HUES6 (cell line): ENCODE results near the gene ATP2C1.

Source experiments
- H3K27ac ChIP-seq: 2 replicates; pipeline ENCODE4 v1.7.0; 2013; ENCODE audit warnings: low read depth, mild to moderate bottlenecking, low read length, inconsistent platforms
- H3K27me3 ChIP-seq: 2 replicates; pipeline ENCODE4 v1.6.1; 2013; ENCODE audit warnings: low read length; ENCODE audit not compliant: control insufficient read depth, insufficient read depth
- H3K36me3 ChIP-seq: 2 replicates; pipeline ENCODE4 v1.6.1; 2013; ENCODE audit warnings: low read length; ENCODE audit not compliant: control insufficient read depth, insufficient read depth
- H3K4me1 ChIP-seq: 2 replicates; pipeline ENCODE4 v1.6.1; 2013; ENCODE audit warnings: low read length; ENCODE audit not compliant: control insufficient read depth, insufficient read depth
- H3K4me3 ChIP-seq: 2 replicates; pipeline ENCODE4 v1.5.1; 2013; ENCODE audit warnings: low read depth, low read length
- H3K9ac ChIP-seq: one replicate; pipeline ENCODE4 v1.6.1; 2013; ENCODE audit warnings: mild to moderate bottlenecking, low read length
- H3K9me3 ChIP-seq: 2 replicates; pipeline ENCODE4 v1.6.1; 2013; ENCODE audit warnings: low read depth, low read length; ENCODE audit not compliant: control insufficient read depth, insufficient read depth

ATP2C1 gene

DNA sequence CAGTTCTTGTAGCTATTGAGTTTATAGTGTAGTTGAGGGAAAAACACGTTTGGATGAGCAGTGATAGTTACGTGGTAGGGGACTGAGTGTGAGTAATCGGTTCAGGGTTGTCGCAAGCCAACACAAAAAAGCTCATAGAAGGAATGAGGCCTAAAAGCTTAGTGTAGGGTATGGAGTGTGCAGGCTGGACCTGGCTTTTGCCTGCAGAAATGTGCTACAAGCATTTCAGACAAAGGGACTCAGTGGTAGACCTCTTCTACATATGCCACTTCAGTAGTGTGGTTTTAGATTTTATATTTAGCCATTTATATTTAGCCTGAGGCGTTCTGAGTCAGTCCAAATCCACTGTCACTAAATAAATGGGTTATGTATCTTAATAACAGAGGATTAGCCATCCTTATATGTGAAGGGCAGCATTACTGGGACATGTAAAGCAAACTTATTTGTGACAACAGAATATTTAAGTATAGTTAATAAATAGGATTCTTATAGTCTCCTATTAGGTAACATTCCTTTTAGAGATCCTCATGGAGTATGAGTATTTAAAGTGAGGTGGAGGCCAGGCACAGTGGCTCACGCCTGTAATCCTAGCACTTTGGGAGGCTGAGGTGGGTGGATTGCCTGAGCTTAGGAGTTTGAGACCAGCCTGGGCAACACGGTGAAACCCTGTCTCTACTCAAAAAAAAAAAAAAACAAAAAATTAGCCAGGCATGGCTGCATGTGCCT lies 21.8 kb downstream of the ATP2C1 start:
- Histone ChIP-seq H3K27ac (no peak overlapping the region), H3K4me1 (no peaks in the 10 kb centered on the region), H3K36me3 (peaks cover 3% of the 10 kb centered on the region; the same call in 1 of the 2 replicates), H3K9me3 (no peaks in the 10 kb centered on the region), H3K27me3 (no peaks in the 10 kb centered on the region), H3K4me3 (no peak overlapping the region), H3K9ac (no peak overlapping the region)

DNA sequence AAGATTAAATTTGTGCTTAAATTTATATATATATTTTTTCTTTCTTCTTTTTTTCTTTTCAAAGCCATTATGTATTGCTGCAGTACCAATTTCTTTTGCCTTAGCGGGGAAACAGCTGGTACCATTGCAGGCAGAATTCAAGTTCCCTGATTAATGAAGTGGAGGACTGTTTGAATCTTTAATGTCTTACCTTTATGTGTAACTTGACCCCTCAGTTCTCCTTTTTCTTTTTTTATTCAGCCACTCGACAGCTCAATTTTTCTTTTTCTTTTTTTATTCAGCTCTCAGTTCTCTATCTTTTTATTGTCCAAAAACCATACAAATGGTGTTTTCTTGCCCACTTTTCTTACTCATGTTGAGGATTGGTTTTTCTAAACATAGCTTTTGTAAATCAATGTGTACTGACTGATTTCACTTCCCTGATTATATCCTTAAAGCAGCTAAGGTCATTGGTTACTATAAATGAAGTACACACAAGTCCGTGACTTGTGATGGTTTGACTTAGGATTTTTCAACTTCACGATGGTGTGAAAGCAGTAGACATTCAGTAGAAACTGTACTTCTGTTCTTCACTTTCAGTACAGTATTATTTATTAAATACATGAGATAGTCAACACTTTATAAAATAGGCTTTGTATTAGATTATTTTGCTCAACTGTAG lies 22.8 kb downstream of the ATP2C1 start:
- H3K4me3 ChIP-seq: no peak overlapping the region
- H3K4me1 ChIP-seq: no peaks in the 10 kb centered on the region
- H3K27me3 ChIP-seq: no peaks in the 10 kb centered on the region
- H3K9me3 ChIP-seq: no peaks in the 10 kb centered on the region
- H3K27ac ChIP-seq: no peak overlapping the region
- peaks cover 3% of the 10 kb centered on the region; the same call in 1 of the 2 replicates for H3K36me3 ChIP-seq
- H3K9ac ChIP-seq: no peak overlapping the region

- Histone ChIP-seq H3K4me1 (no peaks in the 10 kb centered on the region), H3K4me3 (no peak overlapping the region), H3K27ac (no peak overlapping the region), H3K9ac (no peak overlapping the region), H3K27me3 (no peaks in the 10 kb centered on the region), H3K9me3 (peaks cover 8% of the 10 kb centered on the region; the same call in 1 of the 2 replicates), H3K36me3 (peaks cover 3% of the 10 kb centered on the region; the same call in 1 of the 2 replicates)
These were observed 24.4 kb downstream of the ATP2C1 start for GRCh38 chr3:130918328-130918727.

GRCh38 chr3:130925628-130926027 lies 31.7 kb downstream of the ATP2C1 start:
- no peak overlapping the region for H3K4me3 ChIP-seq
- peaks cover 16% of the 10 kb centered on the region for H3K9me3 ChIP-seq
- H3K27me3 ChIP-seq: no peaks in the 10 kb centered on the region
- H3K27ac ChIP-seq: no peak overlapping the region
- no peak overlapping the region for H3K9ac ChIP-seq
- peaks cover 2% of the 10 kb centered on the region; the same call in 1 of the 2 replicates for H3K4me1 ChIP-seq
- H3K36me3 ChIP-seq: no peaks in the 10 kb centered on the region

GRCh38 chr3:130926504-130926903 lies 32.6 kb downstream of the ATP2C1 start:
- no peak overlapping the region for H3K27ac ChIP-seq
- H3K4me3 ChIP-seq: no peak overlapping the region
- no peak overlapping the region for H3K9ac ChIP-seq
- H3K36me3 ChIP-seq: no peaks in the 10 kb centered on the region
- peaks cover 16% of the 10 kb centered on the region for H3K9me3 ChIP-seq
- no peaks in the 10 kb centered on the region for H3K27me3 ChIP-seq
- peaks cover 2% of the 10 kb centered on the region; the same call in 1 of the 2 replicates for H3K4me1 ChIP-seq

DNA sequence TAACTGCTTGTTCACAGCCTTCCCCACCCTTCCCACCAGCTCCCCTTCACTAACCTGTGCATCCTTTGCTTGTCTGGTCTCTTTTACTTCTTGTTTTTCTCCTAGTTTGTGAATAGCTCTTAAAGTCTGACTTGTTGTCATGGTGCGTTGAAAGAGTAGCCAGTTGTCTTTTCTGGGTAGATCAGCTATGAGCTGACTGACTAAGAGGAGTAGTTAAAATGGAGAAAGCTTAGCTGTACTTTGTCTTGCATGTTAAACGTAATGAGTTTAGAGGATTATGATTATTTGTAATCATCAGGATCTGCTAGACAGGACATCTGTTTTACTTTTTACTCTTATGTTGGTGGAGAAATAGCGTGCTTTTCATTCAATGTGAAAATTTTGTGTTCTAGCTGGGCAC lies 35.9 kb downstream of the ATP2C1 start:
- no peaks in the 10 kb centered on the region for H3K9me3 ChIP-seq
- H3K27me3 ChIP-seq: no peaks in the 10 kb centered on the region
- no peak overlapping the region for H3K27ac ChIP-seq
- H3K9ac ChIP-seq: no peak overlapping the region
- H3K4me3 ChIP-seq: no peak overlapping the region
- H3K4me1 ChIP-seq: peaks cover 2% of the 10 kb centered on the region; the same call in 1 of the 2 replicates
- no peaks in the 10 kb centered on the region; the same call in 1 of the 2 replicates for H3K36me3 ChIP-seq

DNA sequence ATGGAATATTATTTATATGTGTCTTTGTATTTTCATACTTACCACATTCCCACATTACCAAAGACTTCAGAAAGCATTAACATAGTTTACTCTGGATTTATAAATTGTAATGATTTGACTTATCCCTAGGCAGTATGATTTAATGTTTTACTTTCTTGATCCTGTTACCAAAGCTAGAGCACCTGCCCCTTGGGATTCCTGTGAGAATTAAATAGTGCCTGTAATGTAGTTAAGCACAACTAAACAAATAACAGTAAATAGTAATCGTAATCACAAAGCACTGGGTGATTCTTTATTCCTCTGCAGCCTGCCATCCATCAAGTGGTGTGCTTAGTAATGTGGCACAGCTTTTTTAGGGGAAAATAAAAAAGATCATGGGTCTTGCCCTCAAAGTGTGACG lies 39.1 kb downstream of the ATP2C1 start:
- H3K27me3 ChIP-seq: no peaks in the 10 kb centered on the region
- H3K36me3 ChIP-seq: peaks cover 3% of the 10 kb centered on the region; the same call in 1 of the 2 replicates
- no peak overlapping the region for H3K27ac ChIP-seq
- H3K4me3 ChIP-seq: no peak overlapping the region
- H3K4me1 ChIP-seq: no peaks in the 10 kb centered on the region
- H3K9me3 ChIP-seq: no peaks in the 10 kb centered on the region
- no peak overlapping the region for H3K9ac ChIP-seq

GRCh38 chr3:130933801-130934345 lies 40.0 kb downstream of the ATP2C1 start:
- no peaks in the 10 kb centered on the region for H3K27me3 ChIP-seq
- no peak overlapping the region for H3K9ac ChIP-seq
- peaks cover 3% of the 10 kb centered on the region; the same call in 1 of the 2 replicates for H3K36me3 ChIP-seq
- H3K4me1 ChIP-seq: no peaks in the 10 kb centered on the region
- no peaks in the 10 kb centered on the region for H3K9me3 ChIP-seq
- H3K4me3 ChIP-seq: no peak overlapping the region
- peak overlapping the region; percentile 47; the same call in 1 of the 2 replicates for H3K27ac ChIP-seq

DNA sequence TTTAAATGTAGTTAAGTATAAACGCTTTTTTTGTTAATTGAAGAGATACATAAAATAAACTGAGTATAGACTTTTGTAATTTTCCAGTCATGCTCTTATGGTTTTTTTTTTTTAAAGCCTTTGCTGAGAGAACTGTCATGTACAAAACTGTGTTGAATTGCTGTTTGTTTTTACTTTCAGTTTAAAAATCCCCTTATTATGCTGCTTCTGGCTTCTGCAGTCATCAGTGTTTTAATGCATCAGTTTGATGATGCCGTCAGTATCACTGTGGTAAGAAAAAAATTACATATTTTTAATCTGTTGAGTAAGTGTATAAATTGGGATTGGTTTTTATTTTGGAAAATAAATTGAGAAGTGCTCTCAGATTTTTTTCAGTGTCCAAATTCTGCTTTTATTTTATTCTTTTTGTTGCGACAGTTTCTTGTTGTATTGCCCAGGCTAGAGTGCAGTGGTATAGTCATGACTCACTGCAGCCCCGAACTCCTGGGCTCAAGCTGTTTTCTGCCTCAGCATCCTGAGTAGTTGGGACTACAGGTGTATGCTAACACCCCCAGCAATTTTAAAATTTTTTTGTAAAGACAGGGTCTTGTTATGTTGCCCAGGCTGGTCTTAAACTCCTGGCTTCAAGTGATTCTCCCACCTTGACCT lies 40.7 kb downstream of the ATP2C1 start:
- Histone ChIP-seq H3K9ac (no peak overlapping the region), H3K36me3 (peaks cover 3% of the 10 kb centered on the region; the same call in 1 of the 2 replicates), H3K27me3 (no peaks in the 10 kb centered on the region), H3K4me1 (no peaks in the 10 kb centered on the region), H3K27ac (no peak overlapping the region), H3K4me3 (no peak overlapping the region), H3K9me3 (no peaks in the 10 kb centered on the region)

GRCh38 chr3:130935761-130936492 lies 42.0 kb downstream of the ATP2C1 start:
- H3K4me3 ChIP-seq: no peak overlapping the region
- no peak overlapping the region for H3K27ac ChIP-seq
- no peaks in the 10 kb centered on the region for H3K27me3 ChIP-seq
- no peak overlapping the region for H3K9ac ChIP-seq
- peaks cover 7% of the 10 kb centered on the region; the same call in 1 of the 2 replicates for H3K36me3 ChIP-seq
- H3K4me1 ChIP-seq: no peaks in the 10 kb centered on the region
- no peaks in the 10 kb centered on the region for H3K9me3 ChIP-seq
